H1 (cell line): ENCODE data around the gene ADAMTS17. TPM values are rescaled to one million over a fixed set of nuclear protein-coding genes. Genes with fewer than 3 reads are reported as not detected.
A peak's percentile ranks its signal among the peaks of the same experiment; 100 is the strongest.

Experiments
- CTCF ChIA-PET: fragments of 300-600 bp; sonication (Branson Sonifier 250); formaldehyde crosslinking; loops from one replicate; lab custom pipeline; 2021; ENCODE audit not compliant: partially characterized antibody; lab: Charles Lee
- POLR2A ChIA-PET: fragments of 300-600 bp; sonication (Branson Sonifier 250); formaldehyde crosslinking; loops from one replicate; lab custom pipeline; 2021; ENCODE audit warnings: inconsistent platforms; ENCODE audit not compliant: partially characterized antibody; lab: Charles Lee
- DNase-seq, 2 experiments: peaks; one replicate each; pipeline versions ENCODE4 v3.0.0 to v3.0.0-alpha.2; 2010 to 2022; ENCODE audit warnings: low spot score in 2 of 2, low read depth in 1 of 2, mixed read lengths in 1 of 2
- FAIRE-seq: peaks from 2 replicates; lab custom pipeline; 2011; peaks lifted over from hg19 to GRCh38; lab: Jason Lieb, UNC
- H2AFZ ChIP-seq: 2 replicates; pipeline ENCODE4 v1.8.1; 2012; ENCODE audit warnings: low read length, inconsistent platforms
- H2AK5ac ChIP-seq: 2 replicates; pipeline ENCODE4 v1.6.1; 2013; ENCODE audit warnings: low read depth, low read length
- H2BK120ac ChIP-seq: replicated peaks from 2 replicates; pipeline ENCODE3; 2013; ENCODE audit warnings: low read depth, low read length, inconsistent platforms
- H2BK12ac ChIP-seq: 2 replicates; pipeline ENCODE4 v1.6.1; 2013; ENCODE audit warnings: low read depth, low read length
- H2BK15ac ChIP-seq: 2 replicates; pipeline ENCODE4 v1.6.1; 2013; ENCODE audit warnings: low read length
- H2BK20ac ChIP-seq: 2 replicates; pipeline ENCODE4 v1.6.1; 2013; ENCODE audit warnings: low read length
- H2BK5ac ChIP-seq: 2 replicates; pipeline ENCODE4 v1.6.1; 2013; ENCODE audit warnings: low read depth, low read length
- H3K14ac ChIP-seq: 2 replicates; pipeline ENCODE4 v1.6.1; 2013; ENCODE audit warnings: inconsistent platforms; ENCODE audit not compliant: insufficient read length
- H3K18ac ChIP-seq: 2 replicates; pipeline ENCODE4 v1.6.1; 2013; ENCODE audit warnings: low read length; ENCODE audit errors: extremely low read depth
- H3K23ac ChIP-seq: 2 replicates; pipeline ENCODE4 v1.6.1; 2013; ENCODE audit warnings: inconsistent platforms; ENCODE audit not compliant: insufficient read length
- H3K23me2 ChIP-seq: 2 replicates; pipeline ENCODE4 v1.6.1; 2013; ENCODE audit warnings: low read depth, low read length
- H3K27ac ChIP-seq: 2 replicates; pipeline ENCODE4 v1.6.1; 2011; ENCODE audit warnings: low read depth, low read length, inconsistent platforms
- H3K27me3 ChIP-seq, 4 experiments: replicated peaks in 1 of 4; 1 replicate in 1 of 4; 2 replicates in 3 of 4; pipeline versions ENCODE4 v1.6.1 to v1.8.1; 2011 to 2013; ENCODE audit warnings: low read length in 3 of 4, mild to moderate bottlenecking in 3 of 4, inconsistent platforms in 2 of 4, mixed read lengths in 2 of 4, moderate library complexity in 1 of 4; ENCODE audit not compliant: control insufficient read depth in 3 of 4, insufficient read depth in 3 of 4; ENCODE audit errors: extremely low read depth in 1 of 4
- H3K36me3 ChIP-seq, 4 experiments: 2 replicates each; pipeline versions ENCODE4 v1.6.1 to v1.8.1; 2011 to 2013; ENCODE audit warnings: mild to moderate bottlenecking in 4 of 4, low read length in 3 of 4, moderate library complexity in 2 of 4, control low read depth in 1 of 4, inconsistent platforms in 1 of 4; ENCODE audit not compliant: insufficient read depth in 4 of 4, control insufficient read depth in 2 of 4
- H3K4ac ChIP-seq: replicated peaks from 2 replicates; pipeline ENCODE3; 2013; ENCODE audit warnings: low read length, low read depth, mixed read lengths, inconsistent platforms; ENCODE audit not compliant: insufficient read length
- H3K4me1 ChIP-seq, 4 experiments: replicated peaks in 1 of 4; 1 replicate in 1 of 4; 2 replicates in 3 of 4; pipeline versions ENCODE4 v1.6.1 to v1.8.1; 2011 to 2013; ENCODE audit warnings: low read length in 3 of 4, inconsistent platforms in 2 of 4, mixed read lengths in 1 of 4; ENCODE audit not compliant: insufficient read depth in 4 of 4, control insufficient read depth in 3 of 4
- H3K4me2 ChIP-seq, 2 experiments: 2 replicates each; pipeline versions ENCODE4 v1.6.1 to v1.8.1; 2011 to 2013; ENCODE audit warnings: low read depth in 2 of 2, low read length in 2 of 2, control low read depth in 1 of 2, inconsistent platforms in 1 of 2, mild to moderate bottlenecking in 1 of 2; ENCODE audit not compliant: insufficient read depth in 1 of 2
- H3K4me3 ChIP-seq, 4 experiments: fragments of 200-600, 300-600 bp in 1 of 4; sonication (generic), shearing (Covaris generic), sonication (Bioruptor Twin) in 1 of 4; 2 replicates each; pipeline versions ENCODE4 v1.5.1 to v1.8.1; 2011 to 2016; ENCODE audit warnings: low read length in 4 of 4, low read depth in 3 of 4, control low read depth in 2 of 4, inconsistent platforms in 2 of 4, mild to moderate bottlenecking in 2 of 4, mixed read lengths in 1 of 4, moderate library complexity in 1 of 4; ENCODE audit not compliant: insufficient read depth in 2 of 4; ENCODE audit errors: extremely low read depth in 1 of 4
- H3K56ac ChIP-seq: replicated peaks from 2 replicates; pipeline ENCODE3; 2013; ENCODE audit warnings: low read depth, mild to moderate bottlenecking, mixed read lengths, low read length, inconsistent platforms; ENCODE audit not compliant: insufficient read length
- H3K79me1 ChIP-seq: 2 replicates; pipeline ENCODE4 v1.6.1; 2013; ENCODE audit warnings: low read depth, low read length, control low read depth
- H3K79me2 ChIP-seq, 2 experiments: 2 replicates each; pipeline versions ENCODE4 v1.6.1 to v1.8.1; 2012 to 2013; ENCODE audit warnings: low read length in 2 of 2, mild to moderate bottlenecking in 2 of 2, inconsistent platforms in 1 of 2; ENCODE audit not compliant: insufficient read depth in 2 of 2, control insufficient read depth in 1 of 2
- H3K9ac ChIP-seq, 4 experiments: replicated peaks in 1 of 4; 1 replicate in 1 of 4; 2 replicates in 3 of 4; pipeline versions ENCODE4 v1.6.1 to v1.8.1; 2011 to 2013; ENCODE audit warnings: low read depth in 3 of 4, low read length in 3 of 4, control low read depth in 2 of 4, mild to moderate bottlenecking in 2 of 4, moderate library complexity in 2 of 4, inconsistent platforms in 1 of 4; ENCODE audit errors: extremely low read depth in 1 of 4
- H3K9me3 ChIP-seq, 2 experiments: 2 replicates each; pipeline versions ENCODE4 v1.6.1 to v1.8.1; 2012 to 2013; ENCODE audit warnings: mild to moderate bottlenecking in 2 of 2, moderate library complexity in 2 of 2, control low read depth in 1 of 2, inconsistent platforms in 1 of 2, low read depth in 1 of 2, low read length in 1 of 2, mixed read lengths in 1 of 2; ENCODE audit not compliant: insufficient read depth in 2 of 2
- H4K20me1 ChIP-seq, 2 experiments: replicated peaks in 1 of 2; 2 replicates each; pipeline versions ENCODE3 to v1.8.1; 2011 to 2013; ENCODE audit warnings: inconsistent platforms in 2 of 2, low read length in 2 of 2, mild to moderate bottlenecking in 1 of 2; ENCODE audit not compliant: insufficient read depth in 2 of 2, control insufficient read depth in 1 of 2
- H4K5ac ChIP-seq: 2 replicates; pipeline ENCODE4 v1.6.1; 2013; ENCODE audit warnings: low read length, low read depth, mixed read lengths, inconsistent platforms; ENCODE audit not compliant: insufficient read length
- H4K8ac ChIP-seq: 2 replicates; pipeline ENCODE4 v1.8.0; 2013; ENCODE audit warnings: mild to moderate bottlenecking, moderate library complexity, low read length, inconsistent platforms; ENCODE audit not compliant: insufficient read depth; ENCODE audit errors: extremely low read depth
- H4K91ac ChIP-seq: replicated peaks from 2 replicates; pipeline ENCODE3; 2013; ENCODE audit warnings: low read length, mixed read lengths, inconsistent platforms; ENCODE audit not compliant: insufficient read length
- CTBP2 ChIP-seq: IDR thresholded peaks from 2 replicates; pipeline ENCODE4 v1.7.0; 2011; ENCODE audit warnings: borderline replicate concordance, mild to moderate bottlenecking, moderate library complexity, mixed read lengths, low read length; ENCODE audit not compliant: insufficient read depth, insufficient read length
- CTCF ChIP-seq, 3 experiments: IDR thresholded peaks; 1 replicate in 2 of 3; 2 replicates in 1 of 3; pipeline versions ENCODE4 v1.5.1 to v1.6.1; 2011; ENCODE audit warnings: low read length in 3 of 3, mild to moderate bottlenecking in 3 of 3, inconsistent platforms in 2 of 3, low read depth in 1 of 3, moderate library complexity in 1 of 3; ENCODE audit not compliant: insufficient read depth in 1 of 3; ENCODE audit errors: control extremely low read depth in 1 of 3
- HDAC2 ChIP-seq, 2 experiments: fragments of 300-600 bp in 1 of 2; sonication (generic) in 1 of 2; IDR thresholded peaks; 2 replicates each; pipeline ENCODE4 v1.6.1; 2011 to 2012; ENCODE audit warnings: low read depth in 2 of 2, low read length in 2 of 2, mild to moderate bottlenecking in 2 of 2, moderate library complexity in 2 of 2, borderline replicate concordance in 1 of 2, inconsistent platforms in 1 of 2
- RAD21 ChIP-seq, 2 experiments: IDR thresholded peaks in 1 of 2; conservative IDR thresholded peaks in 1 of 2; 2 replicates each; pipeline ENCODE4 v1.6.1; 2011; ENCODE audit warnings: low read depth in 2 of 2, low read length in 2 of 2, improper control_type of control experiment in 1 of 2, inconsistent platforms in 1 of 2, mild to moderate bottlenecking in 1 of 2, moderate library complexity in 1 of 2
- WGBS, 2 experiments: shearing (Covaris generic) in 1 of 2; methylation state at CpG; one replicate each; pipeline versions ENCODE4 v1.1.6 to v1.1.7; 2013 to 2015; ENCODE audit warnings: low lambda C conversion rate in 2 of 2, mixed read lengths in 2 of 2, inconsistent platforms in 1 of 2, low coverage in 1 of 2, missing lambda C conversion rate in 1 of 2; ENCODE audit not compliant: insufficient replicate concordance in 2 of 2, insufficient coverage in 1 of 2, insufficient read length in 1 of 2; ENCODE audit errors: extremely low coverage in 1 of 2, missing lambda C conversion rate in 1 of 2; 5-methylcytosine and 5-hydroxymethylcytosine counted together
- polyA plus RNA-seq, 7 experiments: library from polyadenylated mRNA; depleted of rRNA in 3 of 7; stranded (reverse) in 5 of 7; unstranded in 2 of 7; fragments of >200 nt in 5 of 7; fragments of 200-250 nt in 2 of 7; gene quantifications; 1 replicate in 5 of 7; 2 replicates in 1 of 7; 4 replicates in 1 of 7; pipeline versions ENCODE4 v1.2.1 to v1.2.3, GENCODE V29; 2011 to 2013; ENCODE audit warnings: missing spikeins in 2 of 7, mixed read lengths in 2 of 7
- total RNA-seq: library from RNA; stranded (reverse); fragmentation: NEBNext Ultra II Directional; extraction: Animal tissue kit (Norgen Biotek cat#: 25700); gene quantifications from 2 replicates; pipeline ENCODE4 v1.2.1, GENCODE V29; 2021
- TF ChIP-seq, protein P1 (sequence below): IDR thresholded peaks from 2 replicates; pipeline ENCODE4 v1.6.1; 2012; ENCODE audit warnings: inconsistent platforms
- TF ChIP-seq, protein P2 (sequence below): IDR thresholded peaks from 2 replicates; pipeline ENCODE4 v1.6.1; 2012; ENCODE audit warnings: inconsistent platforms

Gene ADAMTS17
- total and polyA plus RNA-seq, 2 of the 8 experiments (the other 6 are each of a cell fraction or from before 2014, with no cell fraction given) = 0.51 to 1.7 TPM

DNA sequence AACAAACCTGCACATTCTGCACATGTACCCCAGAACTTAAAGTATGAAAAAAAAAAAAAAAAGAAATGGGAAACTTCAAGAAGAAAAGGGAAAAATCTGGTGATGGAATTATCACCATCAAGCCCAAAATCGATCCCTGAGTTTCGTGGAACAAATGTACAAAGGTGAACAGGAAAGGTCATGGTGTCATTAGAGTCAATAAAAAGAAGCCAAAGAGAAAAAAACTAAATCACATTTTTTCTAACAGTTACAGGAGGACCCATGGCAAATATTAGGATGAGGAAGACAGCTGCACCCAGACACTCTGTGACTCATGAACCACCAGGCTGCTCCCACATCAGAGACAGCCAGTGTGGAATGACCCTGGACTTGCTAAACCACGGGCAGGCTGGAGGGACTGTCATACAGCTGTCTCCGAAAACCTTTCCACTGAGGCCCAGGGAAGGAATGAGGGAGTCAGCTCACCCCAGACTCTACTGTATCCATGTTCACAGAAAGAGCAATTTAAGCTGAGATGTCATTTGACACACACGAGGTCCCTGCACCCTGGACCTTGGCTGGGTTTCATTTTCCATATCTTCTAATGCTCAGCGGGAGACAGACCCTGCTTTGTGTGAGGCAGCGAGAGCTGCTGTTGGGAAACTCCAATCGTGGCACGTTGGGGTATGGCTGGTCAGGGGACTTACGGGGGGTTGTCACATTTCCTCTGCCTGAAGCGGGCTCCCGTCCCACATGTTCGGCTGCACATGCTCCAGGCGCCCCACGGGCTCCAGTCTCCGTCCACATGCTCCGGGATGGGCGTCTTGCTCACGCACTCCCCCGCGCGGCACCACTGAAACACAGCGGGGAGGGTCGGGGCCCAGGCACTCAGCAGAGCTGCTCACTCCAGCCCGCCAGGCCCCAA is 210.2 kb downstream of the ADAMTS17 start:
- Histone ChIP-seq H3K18ac (no peak overlapping the region), H2AFZ (no peak overlapping the region), H2AK5ac (no peak overlapping the region), H3K27me3 (no peaks in the 10 kb centered on the region), H3K23me2 (no peaks in the 10 kb centered on the region), H3K4me3 (no peak overlapping the region), H3K36me3 (no peaks in the 10 kb centered on the region), H4K5ac (no peak overlapping the region), H3K9me3 (no peaks in the 10 kb centered on the region), H3K4me1 (no peaks in the 10 kb centered on the region), H2BK120ac (no peak overlapping the region), H4K8ac (no peak overlapping the region), H2BK12ac (no peak overlapping the region), H3K9ac (no peak overlapping the region), H2BK5ac (no peak overlapping the region), H2BK15ac (no peak overlapping the region), H4K91ac (no peak overlapping the region), H3K27ac (no peak overlapping the region), H4K20me1 (no peaks in the 10 kb centered on the region), H3K79me2 (no peaks in the 10 kb centered on the region), H3K4me2 (no peak overlapping the region), H3K14ac (no peak overlapping the region), H3K79me1 (no peaks in the 10 kb centered on the region), H3K4ac (no peak overlapping the region), H2BK20ac (no peak overlapping the region), H3K56ac (no peak overlapping the region), H3K23ac (no peak overlapping the region)
- ChIA-PET POLR2A (interaction anchor here (0.7 to 1.5 kb wide), 2 partner anchors 42 to 203 kb away, joined by 3 read pairs; no protein-coding TSS in a partner anchor), CTCF (interaction anchor here (0.7 to 5.0 kb wide), 30 partner anchors 10 to 475 kb away, joined by 3 to 43 read pairs (median 4); no protein-coding TSS in a partner anchor)
- peak; percentile 10 to 17 (median 14); a peak in 3 of 4 replicates for TF ChIP-seq CTCF (IDR thresholded peaks at IDR 0.05; ENCODE audit: control extremely low read depth in 1 of 3, insufficient read depth in 1 of 3, low read depth in 1 of 3, low read length in 3 of 3)
- TF ChIP-seq, protein P1, sequence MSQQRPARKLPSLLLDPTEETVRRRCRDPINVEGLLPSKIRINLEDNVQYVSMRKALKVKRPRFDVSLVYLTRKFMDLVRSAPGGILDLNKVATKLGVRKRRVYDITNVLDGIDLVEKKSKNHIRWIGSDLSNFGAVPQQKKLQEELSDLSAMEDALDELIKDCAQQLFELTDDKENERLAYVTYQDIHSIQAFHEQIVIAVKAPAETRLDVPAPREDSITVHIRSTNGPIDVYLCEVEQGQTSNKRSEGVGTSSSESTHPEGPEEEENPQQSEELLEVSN = peak; percentile 63
- no peak for TF ChIP-seq HDAC2 (IDR thresholded peaks at IDR 0.05; ENCODE audit: borderline replicate concordance in 1 of 2, low read depth in 2 of 2, low read length in 2 of 2)
- TF ChIP-seq, protein P2, sequence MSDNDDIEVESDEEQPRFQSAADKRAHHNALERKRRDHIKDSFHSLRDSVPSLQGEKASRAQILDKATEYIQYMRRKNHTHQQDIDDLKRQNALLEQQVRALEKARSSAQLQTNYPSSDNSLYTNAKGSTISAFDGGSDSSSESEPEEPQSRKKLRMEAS = peak; percentile 73
- TF ChIP-seq CTBP2 = no peak
- TF ChIP-seq RAD21 (IDR thresholded peaks at IDR 0.05 in 1 of 2, conservative IDR thresholded peaks at IDR 0.05 in 1 of 2; ENCODE audit: low read depth in 2 of 2, low read length in 2 of 2) = peak; percentile 33 to 50; a peak in 3 of 4 replicates
- no peak for DNase-seq
- 81% methylated on average over 24 of the region's 25 CpGs; no CpG with 5 or more reads in 1 of the 2 experiments for WGBS, 2 experiments
- no peak for FAIRE-seq
